Measurements from ENCODE around the gene MRPL27.

MRPL27 gene

DNA sequence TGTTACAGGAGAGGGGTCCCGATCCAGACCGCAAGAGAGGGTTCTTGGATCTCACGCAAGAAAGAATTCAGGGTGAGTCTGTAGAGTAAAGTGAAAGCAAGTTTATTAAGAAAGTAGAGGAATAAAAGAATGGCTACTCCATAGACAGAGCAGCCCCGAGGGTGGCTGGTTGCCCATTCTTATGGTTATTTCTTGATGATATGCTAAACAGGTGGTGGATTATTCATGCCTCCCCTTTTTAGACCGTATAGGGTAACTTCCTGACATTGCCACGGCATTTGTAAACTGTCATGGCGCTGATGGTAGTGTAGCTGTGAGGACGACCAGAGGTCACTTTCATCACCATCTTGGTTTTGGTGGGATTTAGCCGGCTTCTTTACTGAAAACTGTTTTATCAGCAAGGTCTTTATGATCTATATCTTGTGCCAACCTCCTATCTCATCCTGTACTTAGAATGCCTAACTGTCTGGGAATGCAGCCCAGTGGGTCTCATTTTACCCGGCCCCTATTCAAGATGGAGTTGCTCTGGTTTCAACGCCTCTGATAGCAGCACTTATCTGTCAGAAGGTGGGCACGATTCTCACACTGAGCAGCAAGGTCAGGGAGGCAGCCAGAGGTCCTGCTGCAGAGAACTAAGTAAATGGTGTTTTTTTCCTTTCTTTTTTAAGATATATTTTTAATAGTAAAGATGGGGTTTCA lies 53.5 kb downstream of the MRPL27 start:
- no peak for DNase-seq (ENCODE audit: extremely low read depth in 1 of 2, low read depth in 1 of 2)

DNA sequence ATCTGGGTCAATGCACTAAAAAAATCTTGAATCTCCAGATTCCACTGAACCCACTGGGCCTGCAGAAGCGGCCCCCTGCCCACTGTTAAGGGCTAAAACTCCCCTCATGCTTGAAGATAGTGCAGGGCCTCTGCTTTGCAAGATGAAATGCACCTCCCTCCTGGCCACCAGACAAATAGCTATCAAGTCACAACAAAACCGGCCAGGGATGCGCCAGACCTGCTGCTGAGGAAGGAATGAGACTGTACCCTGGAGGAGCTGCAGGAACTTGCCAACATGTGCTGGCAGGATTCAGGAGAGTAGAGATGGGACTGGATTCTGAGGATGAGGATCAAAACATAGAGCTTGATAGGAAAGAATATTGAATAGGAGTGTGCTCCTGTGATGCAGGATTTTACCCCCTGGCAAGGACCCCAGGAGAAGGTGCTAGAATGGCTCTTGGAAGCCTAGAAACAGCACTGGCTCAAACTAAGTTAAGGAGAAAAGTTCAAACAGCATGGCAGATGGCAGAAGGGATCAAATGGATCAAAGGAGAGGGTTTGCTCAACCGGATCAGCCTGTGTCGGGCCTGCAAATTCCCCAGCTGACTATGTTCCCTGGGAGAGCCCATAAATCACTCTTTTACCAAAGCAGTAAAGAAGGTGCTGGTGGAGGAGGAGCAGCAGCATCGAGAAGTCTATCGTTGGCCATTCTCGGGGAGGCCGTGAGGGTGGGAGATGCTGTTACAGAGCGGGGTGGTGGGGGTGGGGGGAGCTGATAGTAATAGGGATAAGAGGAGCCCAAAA lies 54.3 kb downstream of the MRPL27 start:
- no peak for DNase-seq (ENCODE audit: extremely low read depth in 1 of 2, low read depth in 1 of 2)

Measured in activated CD8-positive, alpha-beta memory T cell treated with anti-CD3 and anti-CD28 coated beads for 1 hour (primary cell).